Esophagus mucosa (tissue), 1 donor: ENCODE results near the gene CLCN5. TPM values are rescaled to one million over a fixed set of nuclear protein-coding genes. Genes with fewer than 3 reads are reported as not detected.
"Not testable (repeated sequence)": the region's sequence is repeated elsewhere in the genome, so short reads cannot be mapped to it uniquely, and the experiment has no call there.

Experiments
- ATAC-seq: fragments of 200-7000 bp; cut with Tn5 transposase; one replicate; pipeline ENCODE4 v1.9.1; 2020
- total RNA-seq: library from RNA; stranded (reverse); gene quantifications from one replicate; pipeline ENCODE4 v1.2.4, GENCODE V29; 2023
- donor health status: DM: yes; HTN: yes; CAD: no.

CLCN5 gene
- total RNA-seq, 1 donor from 2014 or later, result 5.8 TPM

GRCh38 chrX:49996474-49996873, 74.1 kb downstream of the CLCN5 start:
- no peak for ATAC-seq

DNA sequence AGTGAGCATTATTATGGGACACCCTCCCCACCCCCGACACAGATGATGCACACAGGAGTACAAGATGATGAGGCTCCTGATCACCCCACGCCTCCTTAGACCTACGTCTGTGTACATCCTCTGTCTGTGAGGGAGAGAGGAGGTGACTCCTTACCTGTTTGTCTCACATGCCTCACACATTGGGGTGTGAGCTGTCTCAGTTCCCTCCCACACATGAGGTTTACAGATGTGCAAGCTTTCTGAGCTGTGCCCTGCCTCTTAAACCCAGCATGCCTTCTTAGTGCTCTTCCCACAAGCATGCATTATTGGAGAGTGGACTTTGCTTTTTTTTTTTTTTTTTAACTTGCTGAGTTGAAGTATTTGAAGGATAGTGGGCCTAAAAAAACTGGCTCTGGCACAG, 76.7 kb downstream of the CLCN5 start:
- peak; percentile 40 for ATAC-seq

DNA sequence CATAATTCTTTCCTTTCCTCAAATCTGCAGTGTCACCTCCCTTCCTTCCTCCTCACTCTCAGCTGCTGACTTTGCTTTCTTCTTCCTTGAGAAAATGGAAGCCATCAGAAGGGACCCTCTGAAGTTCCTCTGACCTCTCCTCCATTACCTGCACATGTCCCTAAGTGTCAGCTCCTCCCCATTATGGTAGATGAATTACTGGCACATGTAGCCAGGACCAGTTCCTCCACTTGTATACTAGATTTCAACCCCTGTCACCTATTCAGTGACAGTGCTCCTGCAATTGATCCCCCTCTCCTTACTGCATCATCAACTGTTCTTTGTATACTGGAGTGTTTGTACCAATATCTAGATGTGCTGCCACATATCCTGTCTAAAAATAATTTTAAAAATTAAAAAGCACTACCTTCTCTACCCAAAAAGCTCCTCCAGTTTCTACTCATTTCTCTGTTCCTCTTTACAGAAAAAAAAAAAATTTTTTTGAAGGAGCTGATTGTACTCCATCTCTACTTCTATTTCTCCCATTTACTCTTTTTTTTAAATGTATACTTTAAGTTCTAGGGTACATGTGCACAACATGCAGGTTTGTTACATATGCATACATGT, 78.6 kb downstream of the CLCN5 start:
- no peak for ATAC-seq

DNA sequence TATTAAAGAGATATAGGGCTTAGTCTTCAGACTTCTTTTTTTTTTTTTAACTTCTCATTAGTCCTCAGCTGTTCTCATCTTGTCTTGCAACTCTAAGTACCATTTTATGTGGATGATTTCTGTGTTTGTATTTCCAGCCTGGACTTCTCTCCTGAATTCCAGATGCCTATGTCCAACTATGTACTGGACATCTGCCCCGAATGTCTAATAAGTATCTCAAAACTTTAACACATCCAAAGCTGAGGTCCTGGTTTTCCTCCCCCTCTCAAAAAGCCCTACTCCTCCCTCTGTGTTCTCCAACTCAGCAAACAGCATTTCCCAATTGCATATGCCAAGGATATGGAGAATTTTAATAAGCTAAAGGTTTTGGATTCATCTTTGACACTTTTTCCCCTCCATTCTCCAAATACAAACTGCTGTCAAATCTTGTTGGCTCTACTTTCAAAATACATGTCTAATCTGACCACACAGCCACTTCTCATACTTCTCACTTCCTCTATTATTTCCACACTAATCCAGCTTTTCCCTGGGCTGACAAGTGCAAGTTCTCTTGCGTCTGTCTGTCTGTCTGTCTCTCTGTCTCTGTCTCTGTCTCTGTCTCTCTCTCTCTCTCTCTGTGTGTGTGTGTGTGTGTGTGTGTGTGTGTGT, 79.8 kb downstream of the CLCN5 start:
- ATAC-seq, result no peak

GRCh38 chrX:50003467-50003866, 81.1 kb downstream of the CLCN5 start:
- ATAC-seq, result no peak

- no peak for ATAC-seq
Observed at GRCh38 chrX:50003927-50004326, 81.5 kb downstream of the CLCN5 start.

DNA sequence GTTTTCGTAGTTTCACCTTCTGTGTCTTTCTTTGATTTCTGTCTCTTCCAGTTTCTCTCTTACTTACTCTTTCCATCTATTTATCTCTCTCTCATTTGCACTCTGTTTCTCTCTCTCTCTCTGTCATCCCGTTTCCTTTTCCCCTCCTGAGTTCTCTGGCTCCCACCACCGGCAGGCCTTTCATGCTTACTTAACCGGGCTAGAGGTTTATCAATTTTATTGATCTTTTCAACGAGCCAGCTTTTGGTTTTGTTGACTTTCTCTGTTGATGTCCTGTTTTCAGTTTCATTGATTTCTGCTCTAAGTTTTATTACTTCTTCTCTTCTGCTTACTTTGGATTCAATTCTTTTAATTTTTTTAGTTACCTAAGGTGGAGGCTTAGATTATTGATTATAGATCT, 103.2 kb downstream of the CLCN5 start:
- ATAC-seq, result not testable (repeated sequence)

GRCh38 chrX:50035126-50035525, 112.7 kb downstream of the CLCN5 start:
- ATAC-seq, result no peak

GRCh38 chrX:50036426-50036825, 114.0 kb downstream of the CLCN5 start:
- no peak for ATAC-seq

DNA sequence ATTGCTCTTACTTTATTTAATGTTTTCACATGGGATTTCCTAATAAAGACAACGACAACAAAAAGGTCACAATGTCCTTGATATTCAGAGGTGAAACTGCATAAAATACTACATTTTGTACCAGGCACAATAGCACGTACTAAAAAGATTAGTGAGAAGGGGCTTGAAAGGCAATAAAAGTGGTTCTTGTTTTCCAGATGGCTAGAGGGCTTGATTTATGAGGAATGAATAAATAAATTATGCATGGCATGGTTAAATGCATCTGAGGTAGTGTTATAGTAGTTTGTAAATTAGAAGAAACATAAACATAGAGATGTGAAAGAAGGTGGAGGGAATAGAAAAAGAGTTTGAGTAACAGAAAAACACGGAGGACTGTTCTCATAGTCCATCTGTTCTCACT, 123.4 kb downstream of the CLCN5 start:
- ATAC-seq, result no peak

DNA sequence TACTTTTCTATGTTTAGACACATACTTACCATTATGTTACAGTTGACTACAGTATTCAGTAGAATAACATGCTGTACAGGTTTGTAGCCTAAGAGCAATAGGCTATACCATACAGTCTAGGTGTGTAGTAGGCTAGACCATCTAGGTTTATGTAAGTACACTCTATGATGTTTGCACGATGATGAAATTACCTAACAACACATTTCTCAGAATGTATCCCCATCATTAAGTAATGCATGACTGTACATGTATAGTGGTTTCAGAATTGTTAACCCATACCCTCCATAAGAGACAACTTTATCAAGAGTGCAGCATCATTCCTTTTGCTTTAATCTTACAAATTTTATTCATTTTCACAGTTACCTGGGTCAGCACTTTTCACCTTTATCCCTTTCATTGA, 126.8 kb downstream of the CLCN5 start:
- ATAC-seq, result no peak

DNA sequence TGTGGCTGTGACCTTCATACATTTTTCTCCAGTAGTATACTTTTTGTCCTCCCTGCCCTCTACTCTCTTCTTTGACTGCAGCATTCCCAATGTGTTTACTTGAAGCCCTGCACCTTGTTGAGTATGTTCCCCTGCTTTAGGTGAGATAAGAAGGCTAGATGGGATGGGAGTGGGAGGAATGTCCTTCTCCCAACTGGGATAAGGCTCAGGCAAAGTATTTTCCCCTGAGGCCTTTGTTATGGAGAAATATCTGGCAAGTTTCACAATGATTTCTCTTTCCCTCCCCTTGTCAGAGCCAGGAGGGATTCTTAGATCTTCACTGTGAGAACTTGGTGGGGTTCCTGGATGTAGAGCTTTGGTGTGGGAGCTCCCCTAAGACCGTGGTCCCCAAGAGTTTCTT, 131.8 kb downstream of the CLCN5 start:
- ATAC-seq, result no peak

- ATAC-seq, result no peak
Observed at GRCh38 chrX:50066318-50066937, 144.0 kb downstream of the CLCN5 start.

- no peak for ATAC-seq
Observed at GRCh38 chrX:50067435-50068284, 145.3 kb downstream of the CLCN5 start.

DNA sequence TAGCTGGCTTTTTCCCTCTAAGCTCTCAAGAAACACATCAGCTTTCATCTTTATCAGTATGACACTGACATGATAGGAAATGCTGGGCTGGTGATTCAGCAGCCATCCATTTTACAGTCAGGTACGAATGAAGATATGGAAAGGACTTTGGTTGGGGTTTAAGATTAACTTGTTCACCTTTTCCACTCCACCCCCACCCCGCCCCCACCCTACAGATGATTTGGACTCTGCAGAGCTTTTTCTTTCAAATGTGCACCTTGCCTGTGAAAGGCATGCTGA, 145.8 kb downstream of the CLCN5 start:
- no peak for ATAC-seq

- ATAC-seq, result no peak
Observed at GRCh38 chrX:50068893-50069292, 146.5 kb downstream of the CLCN5 start.

GRCh38 chrX:50071494-50071893, 149.1 kb downstream of the CLCN5 start:
- ATAC-seq, result no peak

GRCh38 chrX:50072110-50072509, 149.7 kb downstream of the CLCN5 start:
- ATAC-seq, result no peak

DNA sequence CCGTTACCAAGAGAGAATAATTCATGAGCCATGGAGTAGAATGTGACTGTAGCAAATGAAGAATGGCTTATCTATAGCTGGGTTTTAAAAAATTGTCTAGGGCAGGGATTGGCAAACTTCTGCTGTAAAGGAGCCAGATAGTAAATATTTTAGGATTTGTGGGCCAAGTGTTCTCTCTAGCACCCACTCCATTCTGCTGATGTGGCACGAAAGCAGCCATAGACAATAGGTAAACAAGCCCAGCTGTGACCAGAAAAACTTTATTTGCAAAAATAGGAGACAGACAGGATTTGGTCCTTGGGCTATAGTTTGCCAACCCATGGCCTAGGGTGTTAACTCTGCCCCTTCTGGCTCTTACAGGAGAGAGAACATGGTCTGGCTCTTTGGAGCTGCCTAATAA, 151.2 kb downstream of the CLCN5 start:
- ATAC-seq, result no peak

DNA sequence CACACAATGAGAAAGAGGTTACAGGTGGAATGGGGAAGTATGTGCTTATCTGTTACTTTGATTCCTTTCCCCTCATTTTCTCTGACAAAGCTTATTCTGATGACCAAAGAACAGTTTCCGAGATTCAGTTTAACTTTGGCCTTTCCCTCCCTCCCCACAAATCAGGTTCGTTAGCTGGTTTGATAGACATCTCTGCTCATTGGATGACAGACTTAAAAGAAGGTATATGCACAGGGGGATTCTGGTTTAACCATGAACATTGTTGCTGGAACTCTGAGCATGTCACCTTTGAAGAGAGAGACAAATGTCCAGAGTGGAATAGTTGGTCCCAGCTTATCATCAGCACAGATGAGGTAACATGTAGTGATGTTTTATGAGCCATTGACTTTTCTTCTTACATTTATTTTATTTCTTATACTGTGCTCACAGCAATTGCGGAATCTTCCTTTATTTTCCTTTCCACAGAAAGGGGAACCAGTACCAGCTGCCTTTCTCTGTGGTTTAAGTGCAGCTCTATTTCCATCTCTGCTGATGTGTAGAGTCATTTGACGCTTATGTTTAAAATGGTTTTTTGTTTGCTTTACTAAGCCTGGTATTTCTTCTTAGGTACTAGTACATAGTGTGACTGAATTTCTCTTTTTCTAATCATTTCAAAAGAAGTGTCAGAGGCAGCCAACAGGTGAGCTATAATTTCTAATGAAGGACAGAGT, 153.4 kb downstream of the CLCN5 start:
- ATAC-seq, result no peak

- ATAC-seq, result peak; percentile 29
Observed at GRCh38 chrX:50081282-50081889, 159.0 kb downstream of the CLCN5 start.

DNA sequence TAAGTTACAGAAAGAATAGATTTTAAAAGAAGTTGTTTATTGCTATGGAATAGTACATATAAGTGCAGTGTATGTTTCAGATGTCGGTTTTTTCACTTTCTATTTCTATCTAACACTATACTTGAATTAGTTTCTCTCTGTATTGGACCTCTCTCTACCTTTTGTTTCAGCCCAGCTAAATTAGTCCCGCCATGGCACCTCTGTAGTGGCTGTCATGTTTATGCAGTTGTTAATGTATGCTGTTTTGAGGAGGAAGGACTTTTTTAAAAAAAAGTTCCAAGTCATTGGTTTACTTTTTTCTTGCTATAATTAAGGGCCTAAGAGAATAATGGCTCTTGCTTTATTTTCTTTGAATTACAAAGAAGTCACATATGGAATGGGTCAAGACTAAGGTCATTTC, 160.3 kb downstream of the CLCN5 start:
- no peak for ATAC-seq

DNA sequence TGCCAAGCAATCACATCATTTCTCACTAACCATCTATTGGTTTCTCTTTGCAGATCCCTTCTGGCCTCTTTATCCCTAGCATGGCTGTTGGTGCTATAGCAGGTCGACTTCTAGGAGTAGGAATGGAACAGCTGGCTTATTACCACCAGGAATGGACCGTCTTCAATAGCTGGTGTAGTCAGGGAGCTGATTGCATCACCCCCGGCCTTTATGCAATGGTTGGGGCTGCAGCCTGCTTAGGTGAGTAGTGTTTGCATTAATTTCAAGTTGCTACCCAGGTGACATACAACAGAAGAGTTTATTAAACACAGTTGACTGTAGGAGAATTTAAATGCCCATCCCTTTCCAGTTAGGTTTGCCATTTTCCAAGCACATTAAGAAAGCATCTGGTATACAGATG, 166.2 kb downstream of the CLCN5 start:
- ATAC-seq, result no peak
